Suprapubic skin (tissue), 4 donors: Measurements from ENCODE around the gene PPIL4. TPM values are rescaled to one million over a fixed set of nuclear protein-coding genes. Genes with fewer than 3 reads are reported as not detected.
"Not testable (repeated sequence)": the region's sequence is repeated elsewhere in the genome, so short reads cannot be mapped to it uniquely, and the experiment has no call there.

Experiments
- DNase-seq, 2 donors: peaks; one replicate each; pipeline ENCODE4 v3.0.0-alpha.2; 2019; ENCODE audit warnings: low spot score in 2 of 2
- H3K27ac ChIP-seq: fragments of 200-600 bp; sonication (generic); one replicate; pipeline ENCODE4 v1.5.1; 2019
- H3K27me3 ChIP-seq: fragments of 200-600 bp; sonication (generic); one replicate; pipeline ENCODE4 v1.5.1; 2019
- H3K36me3 ChIP-seq: fragments of 200-600 bp; sonication (generic); one replicate; pipeline ENCODE4 v1.5.1; 2019
- H3K4me1 ChIP-seq: fragments of 200-600 bp; sonication (generic); one replicate; pipeline ENCODE4 v1.5.1; 2019
- H3K4me3 ChIP-seq: fragments of 200-600 bp; sonication (generic); one replicate; pipeline ENCODE4 v1.5.1; 2019; ENCODE audit warnings: mild to moderate bottlenecking
- H3K9me3 ChIP-seq: fragments of 200-600 bp; sonication (generic); one replicate; pipeline ENCODE4 v1.5.1; 2019
- CTCF ChIP-seq, 2 donors: fragments of 200-600 bp in 1 of 2; fragments of 450-650 bp in 1 of 2; sonication (generic) in 1 of 2; IDR thresholded peaks; one replicate each; pipeline ENCODE4 v1.5.1; 2016 to 2019; ENCODE audit warnings: antibody characterized with exemption in 2 of 2, mild to moderate bottlenecking in 1 of 2, moderate library complexity in 1 of 2
- EP300 ChIP-seq: sonication (generic); formaldehyde crosslinking; IDR thresholded peaks from one replicate; pipeline ENCODE4 v1.6.1; 2017; ENCODE audit warnings: antibody characterized with exemption
- POLR2A ChIP-seq, 2 donors: fragments of 450-650 bp; IDR thresholded peaks; one replicate each; pipeline ENCODE4 v1.6.1; 2017; ENCODE audit warnings: antibody characterized with exemption in 2 of 2, mild to moderate bottlenecking in 2 of 2, moderate library complexity in 2 of 2
- POLR2AphosphoS5 ChIP-seq, 3 donors: sonication (generic); formaldehyde crosslinking; IDR thresholded peaks; one replicate each; pipeline ENCODE4 v1.6.1; 2017; ENCODE audit warnings: antibody characterized with exemption in 3 of 3
- WGBS: methylation state at CpG from one replicate; pipeline ENCODE4 v1.1.5; 2018; 5-methylcytosine and 5-hydroxymethylcytosine counted together
- total RNA-seq, 4 donors: library from RNA; depleted of rRNA; stranded (reverse); fragments of >200 nt; gene quantifications; one replicate each; pipeline ENCODE4 v1.1.0, GENCODE V29; 2016

Gene PPIL4
- total RNA-seq, 4 donors from 2014 or later, result 15.6 to 39.9 (median 19.0) TPM

- Histone ChIP-seq H3K4me1 (no peaks in the 10 kb centered on the region), H3K36me3 (no peaks in the 10 kb centered on the region), H3K27me3 (no peaks in the 10 kb centered on the region), H3K9me3 (no peaks in the 10 kb centered on the region), H3K27ac (no peak overlapping the region), H3K4me3 (no peak overlapping the region)
- WGBS, result 66% methylated on average over 1 of the region's 1 CpG
- no peak for DNase-seq
- no peak for TF ChIP-seq CTCF (IDR thresholded peaks at IDR 0.05)
- TF ChIP-seq POLR2A (IDR thresholded peaks at IDR 0.05), result no peak
- TF ChIP-seq EP300, result no peak
- no peak for TF ChIP-seq POLR2AphosphoS5 (IDR thresholded peaks at IDR 0.05)
Measured at GRCh38 chr6:149500096-149500495, 45.7 kb downstream of the PPIL4 start.

GRCh38 chr6:149499066-149499465 lies 46.8 kb downstream of the PPIL4 start:
- Histone ChIP-seq H3K9me3 (no peaks in the 10 kb centered on the region), H3K27ac (no peak overlapping the region), H3K36me3 (no peaks in the 10 kb centered on the region), H3K27me3 (no peaks in the 10 kb centered on the region), H3K4me1 (peaks cover under 1% of the 10 kb centered on the region), H3K4me3 (no peak overlapping the region)
- no peak for DNase-seq
- 51% methylated on average over 3 of the region's 3 CpGs for WGBS
- TF ChIP-seq POLR2A (IDR thresholded peaks at IDR 0.05), result no peak
- no peak for TF ChIP-seq EP300
- TF ChIP-seq CTCF (IDR thresholded peaks at IDR 0.05), result no peak
- TF ChIP-seq POLR2AphosphoS5 (IDR thresholded peaks at IDR 0.05), result no peak

GRCh38 chr6:149497365-149497764 lies 48.5 kb downstream of the PPIL4 start:
- Histone ChIP-seq H3K4me3 (no peak overlapping the region), H3K9me3 (no peaks in the 10 kb centered on the region), H3K27me3 (no peaks in the 10 kb centered on the region), H3K27ac (no peak overlapping the region), H3K36me3 (no peaks in the 10 kb centered on the region), H3K4me1 (peaks cover 6% of the 10 kb centered on the region)
- WGBS, result 98% methylated on average over 2 of the region's 2 CpGs
- TF ChIP-seq POLR2A (IDR thresholded peaks at IDR 0.05), result no peak
- DNase-seq, result no peak

GRCh38 chr6:149496597-149496996 lies 49.2 kb downstream of the PPIL4 start:
- H3K4me3 ChIP-seq, H3K4me1 ChIP-seq, H3K36me3 ChIP-seq, DNase-seq, H3K27ac ChIP-seq, H3K9me3 ChIP-seq, H3K27me3 ChIP-seq: not testable (repeated sequence)
- WGBS, result 51% methylated on average over 6 of the region's 6 CpGs

GRCh38 chr6:149495349-149496016 lies 50.4 kb downstream of the PPIL4 start:
- H3K9me3 ChIP-seq, H3K36me3 ChIP-seq, H3K27ac ChIP-seq, H3K27me3 ChIP-seq, H3K4me3 ChIP-seq, H3K4me1 ChIP-seq, DNase-seq: not testable (repeated sequence)
- 82% methylated on average over 10 of the region's 11 CpGs for WGBS

- H3K4me3 ChIP-seq, H3K27ac ChIP-seq, H3K4me1 ChIP-seq, DNase-seq, H3K9me3 ChIP-seq, H3K36me3 ChIP-seq, H3K27me3 ChIP-seq: not testable (repeated sequence)
- 82% methylated on average over 4 of the region's 4 CpGs for WGBS
Measured at GRCh38 chr6:149494810-149495209, 51.0 kb downstream of the PPIL4 start.

- no peaks in the 10 kb centered on the region for H3K9me3 ChIP-seq
- no peak for TF ChIP-seq POLR2AphosphoS5 (IDR thresholded peaks at IDR 0.05)
- no peak for TF ChIP-seq EP300
- TF ChIP-seq POLR2A (IDR thresholded peaks at IDR 0.05), result no peak
- no peak for TF ChIP-seq CTCF (IDR thresholded peaks at IDR 0.05)
- 65% methylated on average over 7 of the region's 7 CpGs for WGBS
- DNase-seq, result no peak
- peaks cover 6% of the 10 kb centered on the region for H3K4me1 ChIP-seq
- no peaks in the 10 kb centered on the region for H3K27me3 ChIP-seq
- no peak overlapping the region for H3K4me3 ChIP-seq
- no peaks in the 10 kb centered on the region for H3K36me3 ChIP-seq
- no peak overlapping the region for H3K27ac ChIP-seq
Measured at GRCh38 chr6:149493761-149494320, 52.0 kb downstream of the PPIL4 start.
